Ovary (tissue), 9 donors: ENCODE data around the gene ZNF334. TPM values are rescaled to one million over a fixed set of nuclear protein-coding genes. Genes with fewer than 3 reads are reported as not detected.

Experiments used
- DNase-seq, 5 donors: peaks; one replicate each; pipeline ENCODE4 v3.0.0-alpha.2; 2019 to 2020
- H3K27ac ChIP-seq, 2 donors: fragments of 200-600 bp; one replicate each; pipeline versions ENCODE4 v1.5.1 to v1.8.0; 2019 to 2022
- H3K27me3 ChIP-seq: fragments of 200-600 bp; one replicate; pipeline ENCODE4 v1.8.0; 2022
- H3K36me3 ChIP-seq: fragments of 200-600 bp; sonication (generic); one replicate; pipeline ENCODE4 v1.5.1; 2019
- H3K4me1 ChIP-seq: one replicate; pipeline ENCODE4 v1.8.1; 2013; ENCODE audit warnings: mild to moderate bottlenecking, moderate library complexity; ENCODE audit not compliant: insufficient read depth
- H3K4me3 ChIP-seq: fragments of 200-600 bp; sonication (generic); one replicate; pipeline ENCODE4 v1.5.1; 2017
- H3K9me3 ChIP-seq, 2 donors: fragments of 200-600 bp in 1 of 2; sonication (generic) in 1 of 2; one replicate each; pipeline versions ENCODE4 v1.5.1 to v1.8.1; 2013 to 2019; ENCODE audit warnings: mild to moderate bottlenecking in 1 of 2, moderate library complexity in 1 of 2
- CTCF ChIP-seq, 3 donors: fragments of 450-650 bp in 2 of 3; fragments of 200-600 bp in 1 of 3; IDR thresholded peaks; one replicate each; pipeline versions ENCODE4 v1.5.1 to v1.8.0; 2016 to 2022; ENCODE audit warnings: antibody characterized with exemption in 3 of 3, mild to moderate bottlenecking in 1 of 3
- EP300 ChIP-seq: sonication (generic); formaldehyde crosslinking; IDR thresholded peaks from one replicate; pipeline ENCODE4 v1.6.1; 2017; ENCODE audit warnings: antibody characterized with exemption
- POLR2A ChIP-seq: fragments of 450-650 bp; IDR thresholded peaks from one replicate; pipeline ENCODE4 v1.6.1; 2017; ENCODE audit warnings: antibody characterized with exemption, mild to moderate bottlenecking, moderate library complexity
- WGBS, 3 donors: extraction: QIAGEN DNeasy Blood & Tissue Kit in 1 of 3; methylation state at CpG; one replicate each; pipeline versions ENCODE4 v1.1.5 to v1.1.7; 2013 to 2017; 5-methylcytosine and 5-hydroxymethylcytosine counted together
- intact Hi-C, 4 donors: fragments of 100-400 bp; cut with DNase I; formaldehyde crosslinking; loops; one replicate each; pipeline versions ENCODE4 v1.11.0 to v1.15.1; 2022 to 2023
- polyA plus RNA-seq, 2 donors: library from polyadenylated mRNA; stranded (reverse); fragments of 200-250 nt in 1 of 2; fragments of 350-450 nt in 1 of 2; fragmentation: Illumina TruSeq in 1 of 2; extraction: RNeasy Lipid Tissue Mini Kit (QIAGEN cat#74804) in 1 of 2; gene quantifications; one replicate each; pipeline ENCODE4 v1.2.3, GENCODE V29; 2013 to 2014
- total RNA-seq, 7 donors: library from RNA; depleted of rRNA in 2 of 7; stranded (reverse); fragments of >200 nt in 2 of 7; fragmentation: NEBNext Ultra II Directional in 3 of 7; extraction: Animal tissue kit (Norgen Biotek cat#: 25700) in 3 of 7; gene quantifications; one replicate each; pipeline versions ENCODE4 v1.1.0 to v1.2.4, GENCODE V29; 2016 to 2023
- donor health status: DM: no; HTN: no; CAD: no; lungs with moderate emphysema.
- donor health status: DM: no; HTN: no; CAD: no.
- donor health status: Bipolar disorder and iron deficiency.
- donor health status: DM: yes; HTN: yes; CAD: no.
- donor health status: DM: no; HTN: no; CAD: no.
- donor health status: DM: yes; HTN: yes; CAD: no.

Gene ZNF334
- total and polyA plus RNA-seq, 9 donors: 5.5 to 16.1 (median 10.7) TPM

- H3K36me3 ChIP-seq: no peaks in the 10 kb centered on the region
- no peaks in the 10 kb centered on the region for H3K27me3 ChIP-seq
- DNase-seq: no peak
- no peak overlapping the region for H3K27ac ChIP-seq
- intact Hi-C loops: loop anchor here in 1 of 4 donors (5.0 kb wide), 1 partner anchor 127 kb away; no protein-coding TSS in a partner anchor
- H3K4me3 ChIP-seq: no peak overlapping the region
- 80 to 86% (median 82%) methylated on average over 4 of the region's 4 CpGs for WGBS, 3 donors
- no peaks in the 10 kb centered on the region for H3K9me3 ChIP-seq
- no peaks in the 10 kb centered on the region for H3K4me1 ChIP-seq
- TF ChIP-seq POLR2A (no peak), CTCF (IDR thresholded peaks at IDR 0.05) (no peak), EP300 (no peak)
These were observed 42.1 kb upstream of the ZNF334 start for GRCh38 chr20:46555370-46555956.

GRCh38 chr20:46554828-46555227 is 41.5 kb upstream of the ZNF334 start:
- TF ChIP-seq CTCF (IDR thresholded peaks at IDR 0.05) (no peak), POLR2A (no peak), EP300 (no peak)
- no peaks in the 10 kb centered on the region for H3K36me3 ChIP-seq
- intact Hi-C loops: loop anchor here in 1 of 4 donors (5.0 kb wide), 1 partner anchor 127 kb away; no protein-coding TSS in a partner anchor
- H3K27me3 ChIP-seq: no peaks in the 10 kb centered on the region
- no peak overlapping the region for H3K4me3 ChIP-seq
- WGBS, 3 donors: 52 to 64% (median 55%) methylated on average over 3 of the region's 3 CpGs
- H3K9me3 ChIP-seq: no peaks in the 10 kb centered on the region
- H3K27ac ChIP-seq: no peak overlapping the region
- no peak for DNase-seq
- no peaks in the 10 kb centered on the region for H3K4me1 ChIP-seq

GRCh38 chr20:46553926-46554325 is 40.6 kb upstream of the ZNF334 start:
- no peaks in the 10 kb centered on the region for H3K4me1 ChIP-seq

More at GRCh38 chr20:46553926-46554325, 40.6 kb upstream of the ZNF334 start:
- H3K27me3 ChIP-seq: no peaks in the 10 kb centered on the region
- intact Hi-C loops: no loop called here
- H3K27ac ChIP-seq: no peak overlapping the region
- no peak for DNase-seq
- no peaks in the 10 kb centered on the region for H3K36me3 ChIP-seq
- TF ChIP-seq POLR2A (no peak), CTCF (IDR thresholded peaks at IDR 0.05) (no peak), EP300 (no peak)
- 88 to 90% (median 89%) methylated on average over 3 of the region's 3 CpGs for WGBS, 3 donors
- no peaks in the 10 kb centered on the region for H3K9me3 ChIP-seq
- no peak overlapping the region for H3K4me3 ChIP-seq
